Activated CD4-positive, CD25-positive, alpha-beta regulatory T cell treated with anti-CD3 and anti-CD28 coated beads, Interleukin-2, amount 50 U/mL, for 16 hours (primary cell): ENCODE results near the gene SPTBN2.
"Not testable (repeated sequence)": the region's sequence is repeated elsewhere in the genome, so short reads cannot be mapped to it uniquely, and the experiment has no call there.

Experiments used
- DNase-seq: peaks from one replicate; pipeline ENCODE4 v3.0.0-alpha.2; 2020; ENCODE audit warnings: low read depth, low spot score

Gene SPTBN2

GRCh38 chr11:66641834-66642233, 87.2 kb downstream of the SPTBN2 start:
- DNase-seq = no peak

- not testable (repeated sequence) for DNase-seq
Measured at GRCh38 chr11:66639814-66640340, 89.1 kb downstream of the SPTBN2 start.

GRCh38 chr11:66639066-66639813, 89.8 kb downstream of the SPTBN2 start:
- no peak for DNase-seq

- peak; percentile 94 for DNase-seq
Measured at GRCh38 chr11:66638177-66639065, 90.6 kb downstream of the SPTBN2 start, which contains the start of gene RBM4. RBM4 (plus strand) TSS chr11:66638703; CDS start chr11:66639712, 1,009 bp downstream.

- DNase-seq = no peak
Measured at GRCh38 chr11:66637557-66638176, 91.3 kb downstream of the SPTBN2 start.

- DNase-seq = no peak
Measured at GRCh38 chr11:66636411-66636810, 92.6 kb downstream of the SPTBN2 start.
